ENCODE results near the gene HIGD1B.
A peak's percentile ranks its signal among the peaks of the same experiment; 100 is the strongest.

The HIGD1B gene

GRCh38 chr17:44828919-44829522, 18.7 kb upstream of the HIGD1B start:
- intact Hi-C loops (cut with micrococcal nuclease), result no loop called here
- Mint-ChIP-seq H3K9me3 (no peaks in the 10 kb centered on the region), H3K27me3 (peaks cover 90% of the 10 kb centered on the region), H3K4me1 (ENCODE audit: low read depth) (peaks cover 15% of the 10 kb centered on the region), H3K4me3 (peak overlapping the region; percentile 70), H3K27ac (no peak overlapping the region), H3K36me3 (ENCODE audit: low read depth) (no peaks in the 10 kb centered on the region)

- Mint-ChIP-seq H3K4me3 (peak within 1 kb of the TSS; percentile 70), H3K27ac (no peak within 1 kb of the TSS), H3K9me3 (no peaks in the 10 kb centered on the region), H3K4me1 (ENCODE audit: low read depth) (peaks cover 15% of the 10 kb centered on the region), H3K36me3 (ENCODE audit: low read depth) (no peaks in the 10 kb centered on the region), H3K27me3 (peaks cover 90% of the 10 kb centered on the region)
- intact Hi-C loops (cut with micrococcal nuclease), result loop anchor here (5.0 kb wide), 1 partner anchor 52 kb away; no protein-coding TSS in a partner anchor
Observed at GRCh38 chr17:44829523-44830358, 17.9 kb upstream of the HIGD1B start, which contains the start of gene GJC1. Gene GJC1 (minus strand): TSS chr17:44830287. CDS start chr17:44805817, 24,470 bp downstream.

- intact Hi-C loops (cut with micrococcal nuclease), result loop anchor here (5.0 kb wide), 1 partner anchor 53 kb away; no protein-coding TSS in a partner anchor
- H3K27me3 Mint-ChIP-seq, result peaks cover 91% of the 10 kb centered on the region
- no peaks in the 10 kb centered on the region for H3K36me3 Mint-ChIP-seq (ENCODE audit: low read depth)
- H3K9me3 Mint-ChIP-seq, result no peaks in the 10 kb centered on the region
- peaks cover 15% of the 10 kb centered on the region for H3K4me1 Mint-ChIP-seq (ENCODE audit: low read depth)
- H3K4me3 Mint-ChIP-seq, result peak overlapping the region; percentile 54
- H3K27ac Mint-ChIP-seq, result no peak overlapping the region
Observed at GRCh38 chr17:44830359-44831288, 17.1 kb upstream of the HIGD1B start.

GRCh38 chr17:44831371-44831770, 16.3 kb upstream of the HIGD1B start:
- no peak overlapping the region for H3K4me3 Mint-ChIP-seq

GRCh38 chr17:44832805-44833204, 14.9 kb upstream of the HIGD1B start:
- Mint-ChIP-seq H3K27ac (no peak overlapping the region), H3K36me3 (ENCODE audit: low read depth) (no peaks in the 10 kb centered on the region)

More at GRCh38 chr17:44831371-44831770, 16.3 kb upstream of the HIGD1B start:
- Mint-ChIP-seq H3K27me3 (peaks cover 87% of the 10 kb centered on the region), H3K9me3 (no peaks in the 10 kb centered on the region), H3K4me1 (ENCODE audit: low read depth) (peaks cover 15% of the 10 kb centered on the region), H3K36me3 (ENCODE audit: low read depth) (no peaks in the 10 kb centered on the region), H3K27ac (no peak overlapping the region)
- intact Hi-C loops (cut with micrococcal nuclease), result loop anchor here (5.0 kb wide), 1 partner anchor 54 kb away; no protein-coding TSS in a partner anchor

GRCh38 chr17:44837196-44837595, 10.5 kb upstream of the HIGD1B start:
- Mint-ChIP-seq H3K27me3 (peaks cover 60% of the 10 kb centered on the region), H3K4me1 (ENCODE audit: low read depth) (no peaks in the 10 kb centered on the region), H3K4me3 (no peak overlapping the region), H3K9me3 (no peaks in the 10 kb centered on the region), H3K36me3 (ENCODE audit: low read depth) (no peaks in the 10 kb centered on the region), H3K27ac (no peak overlapping the region)
- intact Hi-C loops (cut with micrococcal nuclease), result no loop called here

More at GRCh38 chr17:44832805-44833204, 14.9 kb upstream of the HIGD1B start:
- peaks cover 15% of the 10 kb centered on the region for H3K4me1 Mint-ChIP-seq (ENCODE audit: low read depth)
- no peaks in the 10 kb centered on the region for H3K9me3 Mint-ChIP-seq
- intact Hi-C loops (cut with micrococcal nuclease), result loop anchor here (5.0 kb wide), 1 partner anchor 56 kb away; no protein-coding TSS in a partner anchor
- no peak overlapping the region for H3K4me3 Mint-ChIP-seq
- peaks cover 81% of the 10 kb centered on the region for H3K27me3 Mint-ChIP-seq

GRCh38 chr17:44840274-44840673, 7.4 kb upstream of the HIGD1B start:
- Mint-ChIP-seq H3K4me1 (ENCODE audit: low read depth) (no peaks in the 10 kb centered on the region), H3K36me3 (ENCODE audit: low read depth) (no peaks in the 10 kb centered on the region), H3K4me3 (no peak overlapping the region), H3K27ac (no peak overlapping the region), H3K27me3 (peaks cover 36% of the 10 kb centered on the region), H3K9me3 (no peaks in the 10 kb centered on the region)
- intact Hi-C loops (cut with micrococcal nuclease), result no loop called here

- no peaks in the 10 kb centered on the region for H3K4me1 Mint-ChIP-seq (ENCODE audit: low read depth)
- H3K27me3 Mint-ChIP-seq, result peaks cover 33% of the 10 kb centered on the region
- no peak overlapping the region for H3K4me3 Mint-ChIP-seq
- H3K27ac Mint-ChIP-seq, result no peak overlapping the region
- intact Hi-C loops (cut with micrococcal nuclease), result no loop called here
- H3K36me3 Mint-ChIP-seq (ENCODE audit: low read depth), result no peaks in the 10 kb centered on the region
- H3K9me3 Mint-ChIP-seq, result no peaks in the 10 kb centered on the region
Observed at GRCh38 chr17:44840936-44841335, 6.7 kb upstream of the HIGD1B start.

- no peaks in the 10 kb centered on the region for H3K4me1 Mint-ChIP-seq (ENCODE audit: low read depth)
- H3K4me3 Mint-ChIP-seq, result no peak overlapping the region
- H3K27me3 Mint-ChIP-seq, result peaks cover 26% of the 10 kb centered on the region
- no peak overlapping the region for H3K27ac Mint-ChIP-seq
- no peaks in the 10 kb centered on the region for H3K9me3 Mint-ChIP-seq
- peaks cover 1% of the 10 kb centered on the region for H3K36me3 Mint-ChIP-seq (ENCODE audit: low read depth)
- intact Hi-C loops (cut with micrococcal nuclease), result no loop called here
Observed at GRCh38 chr17:44842748-44843147, 4.9 kb upstream of the HIGD1B start.

- H3K36me3 Mint-ChIP-seq (ENCODE audit: low read depth), result peaks cover 11% of the 10 kb centered on the region
- H3K9me3 Mint-ChIP-seq, result no peaks in the 10 kb centered on the region
- H3K27ac Mint-ChIP-seq, result no peak overlapping the region
- H3K4me1 Mint-ChIP-seq (ENCODE audit: low read depth), result no peaks in the 10 kb centered on the region
- intact Hi-C loops (cut with micrococcal nuclease), result no loop called here
- H3K27me3 Mint-ChIP-seq, result peaks cover 21% of the 10 kb centered on the region
- H3K4me3 Mint-ChIP-seq, result no peak overlapping the region
Observed at GRCh38 chr17:44844390-44844830, 3.3 kb upstream of the HIGD1B start.

GRCh38 chr17:44846206-44846605, 1.5 kb upstream of the HIGD1B start:
- intact Hi-C loops (cut with micrococcal nuclease), result no loop called here

GRCh38 chr17:44848257-44848795, 643 bp downstream of the HIGD1B start:
- Mint-ChIP-seq H3K4me3 (no peak overlapping the region), H3K4me1 (ENCODE audit: low read depth) (no peaks in the 10 kb centered on the region), H3K27ac (no peak overlapping the region), H3K36me3 (ENCODE audit: low read depth) (peaks cover 50% of the 10 kb centered on the region), H3K9me3 (no peaks in the 10 kb centered on the region), H3K27me3 (peaks cover 3% of the 10 kb centered on the region)
- intact Hi-C loops (cut with micrococcal nuclease), result no loop called here

More at GRCh38 chr17:44846206-44846605, 1.5 kb upstream of the HIGD1B start:
- Mint-ChIP-seq H3K27me3 (peaks cover 13% of the 10 kb centered on the region), H3K9me3 (no peaks in the 10 kb centered on the region), H3K27ac (no peak overlapping the region), H3K4me1 (ENCODE audit: low read depth) (no peaks in the 10 kb centered on the region), H3K4me3 (no peak overlapping the region), H3K36me3 (ENCODE audit: low read depth) (peaks cover 29% of the 10 kb centered on the region)

GRCh38 chr17:44848961-44849489, 1.3 kb downstream of the HIGD1B start:
- intact Hi-C loops (cut with micrococcal nuclease), result no loop called here
- no peaks in the 10 kb centered on the region for H3K4me1 Mint-ChIP-seq (ENCODE audit: low read depth)
- H3K36me3 Mint-ChIP-seq (ENCODE audit: low read depth), result peaks cover 57% of the 10 kb centered on the region
- no peak overlapping the region for H3K27ac Mint-ChIP-seq
- peaks cover 3% of the 10 kb centered on the region for H3K27me3 Mint-ChIP-seq
- H3K4me3 Mint-ChIP-seq, result no peak overlapping the region
- no peaks in the 10 kb centered on the region for H3K9me3 Mint-ChIP-seq
